Cortex of kidney (tissue), 1 donor: ENCODE results near the gene BMAL1.

Source experiments
- DNase-seq: peaks from one replicate; lab custom pipeline; 2025; lab: John Stamatoyannopoulos, UW

Gene BMAL1

GRCh38 chr11:13343931-13344717 lies 66.5 kb downstream of the BMAL1 start:
- DNase-seq, result no peak

DNA sequence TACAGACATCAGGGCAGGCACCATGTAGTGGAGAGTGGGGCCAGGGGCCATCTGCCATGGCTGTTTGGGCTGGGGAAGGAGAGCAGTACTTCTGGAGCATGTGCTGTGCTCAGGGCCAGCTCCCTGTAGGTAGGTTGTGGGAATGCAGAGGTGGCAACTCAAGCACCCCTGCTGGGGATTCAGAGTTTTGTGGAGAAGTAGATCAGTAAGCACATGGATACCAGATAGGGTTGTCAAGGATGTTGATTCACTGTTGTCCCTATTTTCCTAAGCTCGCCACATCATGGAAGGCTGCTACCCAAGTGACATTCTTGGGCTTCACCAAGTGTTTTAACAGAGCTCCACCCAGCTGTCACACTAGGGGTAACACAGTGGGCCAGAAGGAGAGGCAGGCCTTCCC lies 67.2 kb downstream of the BMAL1 start:
- DNase-seq, result no peak

- no peak for DNase-seq
These were observed 68.9 kb downstream of the BMAL1 start for GRCh38 chr11:13346470-13346869.

GRCh38 chr11:13347901-13348300 lies 70.3 kb downstream of the BMAL1 start:
- DNase-seq, result no peak

- no peak for DNase-seq
These were observed 70.7 kb downstream of the BMAL1 start for GRCh38 chr11:13348305-13348704.

GRCh38 chr11:13349046-13349445 lies 71.5 kb downstream of the BMAL1 start:
- DNase-seq, result no peak

DNA sequence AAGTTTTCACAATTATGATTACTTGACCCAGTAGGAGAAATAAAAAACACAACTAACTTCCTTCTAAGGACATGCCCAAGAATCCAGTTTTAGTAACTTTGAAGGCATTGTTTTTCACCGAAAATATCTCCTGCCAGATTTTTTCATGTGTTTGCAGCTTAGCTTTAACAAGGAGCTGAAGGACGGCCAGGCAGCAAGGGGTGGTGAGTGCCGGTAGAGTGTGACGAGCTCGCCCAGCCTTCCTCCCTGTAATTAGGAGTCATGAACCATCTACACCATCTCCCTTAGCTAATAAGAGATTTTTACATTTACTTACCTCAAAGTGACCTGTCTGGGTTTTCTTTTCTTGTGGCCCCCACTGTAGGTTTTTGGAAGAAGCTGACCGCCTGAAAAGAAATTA lies 72.0 kb downstream of the BMAL1 start:
- DNase-seq, result no peak

GRCh38 chr11:13352711-13353110 lies 75.1 kb downstream of the BMAL1 start:
- DNase-seq, result no peak

DNA sequence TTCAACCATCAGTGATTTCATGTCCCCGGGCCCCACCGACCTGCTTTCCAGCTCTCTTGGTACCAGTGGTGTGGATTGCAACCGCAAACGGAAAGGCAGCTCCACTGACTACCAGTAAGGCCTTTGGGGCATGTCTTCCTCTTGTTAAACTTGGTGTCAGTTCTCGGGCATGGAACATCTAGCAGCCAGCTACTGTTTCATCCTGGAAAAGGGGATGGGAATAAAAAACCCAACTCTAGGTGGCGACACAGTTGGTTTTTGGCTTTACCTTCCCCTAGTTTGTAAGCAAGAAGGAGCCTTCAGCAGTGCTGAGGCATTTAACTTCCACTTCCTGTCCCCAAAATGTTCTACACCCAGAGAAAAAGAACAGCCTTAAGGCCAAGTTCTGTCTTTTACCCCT lies 76.7 kb downstream of the BMAL1 start:
- no peak for DNase-seq

DNA sequence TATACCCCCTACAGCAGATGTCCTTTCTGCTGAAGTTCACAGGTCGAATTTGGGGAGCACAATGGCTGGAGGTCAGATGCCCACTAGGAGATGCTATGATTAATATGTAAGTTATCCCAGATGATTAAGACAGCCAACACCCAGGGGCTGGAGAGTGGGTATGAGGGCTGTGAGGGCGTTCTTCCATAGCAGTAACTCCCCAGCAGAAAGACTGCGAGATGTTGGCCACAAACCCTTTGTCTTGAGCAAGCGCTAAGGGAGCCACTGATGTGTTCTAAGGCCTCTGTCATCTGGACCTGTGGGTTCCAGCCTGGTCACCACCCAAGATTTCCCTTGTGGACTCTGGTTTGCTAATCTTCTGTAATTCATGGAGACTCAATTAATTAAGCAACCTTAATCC lies 77.6 kb downstream of the BMAL1 start:
- DNase-seq, result no peak

- no peak for DNase-seq
These were observed 79.6 kb downstream of the BMAL1 start for GRCh38 chr11:13357232-13357631.

- no peak for DNase-seq
These were observed 81.1 kb downstream of the BMAL1 start for GRCh38 chr11:13358596-13359270.

DNA sequence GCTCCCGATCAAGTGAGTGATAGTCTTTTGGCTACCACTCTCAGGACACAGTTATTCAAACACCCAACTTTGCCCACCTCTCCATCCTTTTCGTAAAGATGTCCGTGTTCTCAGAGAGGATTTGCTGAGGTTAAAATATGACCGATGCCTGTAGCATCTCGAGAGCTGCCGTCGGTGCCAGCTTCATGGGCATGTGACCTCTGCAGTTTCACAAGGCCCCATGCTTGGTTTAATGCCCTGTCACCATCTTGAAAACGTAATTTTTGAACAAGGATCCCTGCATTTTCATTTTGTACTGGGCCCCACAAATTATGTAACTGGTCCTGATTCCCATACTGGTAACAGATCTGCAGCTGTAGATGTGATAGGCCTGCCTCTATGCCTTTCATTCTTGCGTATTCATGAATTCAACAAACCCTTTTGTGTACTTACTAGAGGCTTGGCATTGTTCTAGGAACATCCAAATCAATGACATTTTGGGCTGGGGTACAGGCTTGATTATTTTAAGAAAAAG lies 85.1 kb downstream of the BMAL1 start:
- no peak for DNase-seq

- DNase-seq, result no peak
These were observed 86.8 kb downstream of the BMAL1 start for GRCh38 chr11:13364388-13364787.

- no peak for DNase-seq
These were observed 88.9 kb downstream of the BMAL1 start for GRCh38 chr11:13366266-13367026.

- no peak for DNase-seq
These were observed 89.5 kb downstream of the BMAL1 start for GRCh38 chr11:13367115-13367514.

- no peak for DNase-seq
These were observed 90.5 kb downstream of the BMAL1 start for GRCh38 chr11:13368041-13368446.

GRCh38 chr11:13373216-13373615 lies 95.6 kb downstream of the BMAL1 start:
- DNase-seq, result no peak

- no peak for DNase-seq
These were observed 98.2 kb downstream of the BMAL1 start for GRCh38 chr11:13375798-13376197.

DNA sequence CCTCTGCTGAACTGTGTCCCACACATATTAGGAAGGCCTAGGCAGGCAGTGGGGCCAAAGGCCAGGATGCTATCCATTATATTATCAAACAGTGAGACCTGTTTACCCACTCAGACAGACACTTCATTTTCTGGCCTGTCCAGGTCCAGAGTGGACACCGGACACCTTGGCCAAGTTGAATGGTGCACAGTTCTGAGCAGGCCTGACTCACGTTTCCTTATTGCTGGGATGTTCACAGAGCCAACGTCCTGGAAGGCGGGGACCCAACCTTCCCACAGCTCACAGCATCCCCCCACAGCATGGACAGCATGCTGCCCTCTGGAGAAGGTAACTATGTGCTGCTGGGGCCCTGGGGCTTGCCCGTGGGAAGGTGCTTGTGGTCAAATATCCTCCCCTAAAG lies 98.8 kb downstream of the BMAL1 start:
- no peak for DNase-seq

- no peak for DNase-seq
These were observed 99.2 kb downstream of the BMAL1 start for GRCh38 chr11:13376838-13377237.

- DNase-seq, result no peak
These were observed 100.7 kb downstream of the BMAL1 start for GRCh38 chr11:13378316-13378715.

- no peak for DNase-seq
These were observed 103.1 kb downstream of the BMAL1 start for GRCh38 chr11:13380731-13381130.
